ENCODE results near the gene STK25.

The STK25 gene

DNA sequence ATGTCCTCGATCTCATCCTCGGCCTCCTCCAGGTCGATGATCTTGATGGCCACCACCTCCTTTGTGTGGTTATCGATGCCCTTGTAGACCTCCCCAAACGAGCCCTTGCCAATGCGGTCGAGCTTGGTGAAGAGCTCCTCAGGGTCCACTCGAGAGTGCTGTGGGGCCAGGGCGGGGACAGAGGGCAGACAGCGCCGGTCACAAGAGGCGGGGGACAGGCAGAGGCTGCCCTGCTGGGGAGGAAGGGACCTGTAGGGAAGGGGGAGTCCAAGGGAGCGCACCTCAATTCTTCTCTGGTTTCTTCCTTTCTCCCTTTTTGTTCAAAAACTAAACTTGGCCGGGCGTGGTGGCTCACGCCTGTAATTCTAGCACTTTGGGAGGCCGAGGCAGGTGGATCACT is 6.8 kb downstream of the STK25 start:
- Histone ChIP-seq H3K4me3 (ENCODE audit: low read depth, low read length) (no peak overlapping the region), H3K27me3 (no peaks in the 10 kb centered on the region), H3K4me1 (no peaks in the 10 kb centered on the region), H3K9me3 (no peaks in the 10 kb centered on the region), H3K36me3 (peaks cover 61% of the 10 kb centered on the region)
- TF ChIP-seq, protein P1, sequence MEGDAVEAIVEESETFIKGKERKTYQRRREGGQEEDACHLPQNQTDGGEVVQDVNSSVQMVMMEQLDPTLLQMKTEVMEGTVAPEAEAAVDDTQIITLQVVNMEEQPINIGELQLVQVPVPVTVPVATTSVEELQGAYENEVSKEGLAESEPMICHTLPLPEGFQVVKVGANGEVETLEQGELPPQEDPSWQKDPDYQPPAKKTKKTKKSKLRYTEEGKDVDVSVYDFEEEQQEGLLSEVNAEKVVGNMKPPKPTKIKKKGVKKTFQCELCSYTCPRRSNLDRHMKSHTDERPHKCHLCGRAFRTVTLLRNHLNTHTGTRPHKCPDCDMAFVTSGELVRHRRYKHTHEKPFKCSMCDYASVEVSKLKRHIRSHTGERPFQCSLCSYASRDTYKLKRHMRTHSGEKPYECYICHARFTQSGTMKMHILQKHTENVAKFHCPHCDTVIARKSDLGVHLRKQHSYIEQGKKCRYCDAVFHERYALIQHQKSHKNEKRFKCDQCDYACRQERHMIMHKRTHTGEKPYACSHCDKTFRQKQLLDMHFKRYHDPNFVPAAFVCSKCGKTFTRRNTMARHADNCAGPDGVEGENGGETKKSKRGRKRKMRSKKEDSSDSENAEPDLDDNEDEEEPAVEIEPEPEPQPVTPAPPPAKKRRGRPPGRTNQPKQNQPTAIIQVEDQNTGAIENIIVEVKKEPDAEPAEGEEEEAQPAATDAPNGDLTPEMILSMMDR (IDR thresholded peaks at IDR 0.05; ENCODE audit: low read depth, low read length), result no peak
- DNase-seq, result no peak

DNA sequence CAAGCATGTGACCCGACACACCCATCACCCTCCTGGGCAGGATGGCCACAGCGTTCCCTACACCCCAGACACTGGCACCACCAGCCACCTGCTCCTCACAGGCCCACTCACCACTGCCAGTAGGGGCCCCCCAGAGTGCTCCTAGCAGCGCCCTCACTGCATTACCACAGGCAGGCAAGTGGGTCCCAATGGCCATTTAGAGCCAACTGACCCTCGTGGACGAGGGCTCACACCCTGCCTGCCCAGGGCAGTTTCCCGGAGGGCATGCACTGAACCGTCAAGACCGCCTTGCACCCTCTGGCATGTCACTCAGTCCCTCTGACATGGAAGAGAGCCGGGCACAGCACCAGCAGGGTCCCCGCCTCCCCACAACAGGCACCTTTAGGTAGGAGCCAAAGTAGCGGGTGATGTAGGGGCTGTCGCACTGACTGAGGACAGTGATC is 7.3 kb downstream of the STK25 start:
- peaks cover 63% of the 10 kb centered on the region for H3K36me3 ChIP-seq
- TF ChIP-seq, protein P1 (IDR thresholded peaks at IDR 0.05; ENCODE audit: low read depth, low read length), result no peak
- no peak overlapping the region for H3K4me3 ChIP-seq (ENCODE audit: low read depth, low read length)

GRCh38 chr2:241500431-241500975 is 7.9 kb downstream of the STK25 start:
- Histone ChIP-seq H3K4me3 (ENCODE audit: low read depth, low read length) (no peak overlapping the region), H3K4me1 (no peaks in the 10 kb centered on the region), H3K27me3 (no peaks in the 10 kb centered on the region), H3K9me3 (no peaks in the 10 kb centered on the region), H3K36me3 (peaks cover 63% of the 10 kb centered on the region)
- no peak for DNase-seq
- TF ChIP-seq, protein P1 (IDR thresholded peaks at IDR 0.05; ENCODE audit: low read depth, low read length), result no peak

More for the DNA sequence above, 7.3 kb downstream of the STK25 start:
- H3K4me1 ChIP-seq, result no peaks in the 10 kb centered on the region
- H3K27me3 ChIP-seq, result no peaks in the 10 kb centered on the region
- no peak for DNase-seq
- no peaks in the 10 kb centered on the region for H3K9me3 ChIP-seq

- no peaks in the 10 kb centered on the region for H3K4me1 ChIP-seq
- no peak overlapping the region for H3K4me3 ChIP-seq (ENCODE audit: low read depth, low read length)
- DNase-seq, result no peak
- no peaks in the 10 kb centered on the region for H3K27me3 ChIP-seq
- peaks cover 67% of the 10 kb centered on the region for H3K36me3 ChIP-seq
- TF ChIP-seq, protein P1 (IDR thresholded peaks at IDR 0.05; ENCODE audit: low read depth, low read length), result no peak
- H3K9me3 ChIP-seq, result no peaks in the 10 kb centered on the region
Measured at GRCh38 chr2:241500016-241500415, 8.4 kb downstream of the STK25 start.

DNA sequence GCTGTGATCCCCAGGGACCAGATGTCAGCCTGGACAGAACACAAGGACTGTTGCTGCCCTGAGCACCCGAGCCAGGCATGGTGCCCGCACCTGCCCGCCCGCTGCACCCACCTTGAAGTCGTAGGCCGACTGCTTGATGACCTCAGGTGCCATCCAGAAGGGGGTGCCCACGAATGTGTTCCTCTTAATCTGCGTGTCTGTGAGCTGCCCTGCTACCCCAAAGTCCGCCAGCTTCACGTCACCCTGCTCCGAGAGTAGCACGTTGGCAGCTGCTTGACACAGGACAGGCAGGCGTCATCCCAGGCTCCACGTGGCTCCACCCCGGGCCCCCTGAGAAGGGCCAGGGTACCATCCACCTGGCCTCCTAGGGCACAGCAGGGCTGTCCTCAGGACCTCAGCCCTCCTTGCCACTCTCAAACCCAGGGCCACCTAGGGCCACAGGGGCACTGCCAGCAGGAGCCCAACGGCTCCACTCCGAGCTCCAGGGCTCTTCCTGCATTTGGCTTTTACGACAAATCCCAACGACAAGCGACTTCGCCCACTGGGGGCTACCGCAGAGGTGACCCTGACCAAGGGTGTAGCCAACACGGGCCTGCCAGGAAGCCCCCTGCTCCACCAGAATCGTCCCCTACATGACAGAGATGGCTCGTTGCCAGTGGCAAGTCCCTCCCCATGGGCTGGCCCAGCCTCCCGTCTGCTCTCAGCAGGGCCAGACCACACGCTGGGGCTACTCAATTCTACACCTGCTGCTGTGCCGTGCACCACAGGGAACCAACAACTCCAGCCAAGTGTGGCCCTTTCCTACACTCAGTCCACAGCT is 9.0 kb downstream of the STK25 start:
- no peak overlapping the region for H3K4me3 ChIP-seq (ENCODE audit: low read depth, low read length)
- H3K9me3 ChIP-seq, result no peaks in the 10 kb centered on the region
- TF ChIP-seq, protein P1 (IDR thresholded peaks at IDR 0.05; ENCODE audit: low read depth, low read length), result no peak
- H3K36me3 ChIP-seq, result peaks cover 74% of the 10 kb centered on the region
- H3K4me1 ChIP-seq, result no peaks in the 10 kb centered on the region
- no peaks in the 10 kb centered on the region for H3K27me3 ChIP-seq
- DNase-seq, result no peak

Measured in BE2C (cell line).